HG03565 (cell line): ENCODE results near the gene F8A1.
A peak's percentile ranks its signal among the peaks of the same experiment; 100 is the strongest.
"Not testable (repeated sequence)": the region's sequence is repeated elsewhere in the genome, so short reads cannot be mapped to it uniquely, and the experiment has no call there.

Source experiments
- ATAC-seq: cut with Tn5 transposase; IDR thresholded peaks from one replicate; pipeline ENCODE4 v1.9.1; 2021; ENCODE audit warnings: mild to moderate bottlenecking, moderate library complexity; ENCODE audit not compliant: unreplicated experiment

The F8A1 gene

GRCh38 chrX:154886069-154886788 is at the start of gene F8A1:
Gene F8A1 (plus strand): TSS chrX:154886355. CDS start chrX:154886375, 20 bp downstream.
- peak; percentile 56 for ATAC-seq

- ATAC-seq: no peak
These were observed 45.3 kb upstream of the F8A1 start for GRCh38 chrX:154840856-154841255.

- no peak for ATAC-seq
These were observed 35.1 kb upstream of the F8A1 start for GRCh38 chrX:154850957-154851611.

GRCh38 chrX:154855256-154855655 is 30.9 kb upstream of the F8A1 start:
- no peak for ATAC-seq

- ATAC-seq: not testable (repeated sequence)
These were observed 17.6 kb upstream of the F8A1 start for GRCh38 chrX:154868522-154868921.

- ATAC-seq: no peak
These were observed 12.8 kb upstream of the F8A1 start for GRCh38 chrX:154873329-154873728.

GRCh38 chrX:154884069-154884468 is 2.1 kb upstream of the F8A1 start:
- not testable (repeated sequence) for ATAC-seq

- not testable (repeated sequence) for ATAC-seq
These were observed 1.1 kb upstream of the F8A1 start for GRCh38 chrX:154885057-154885456.

GRCh38 chrX:154885549-154885948 is 606 bp upstream of the F8A1 start:
- ATAC-seq: not testable (repeated sequence)

- ATAC-seq: peak; percentile 37
These were observed 650 bp downstream of the F8A1 start for GRCh38 chrX:154886789-154887221.

GRCh38 chrX:154890990-154891639 is 5.0 kb downstream of the F8A1 start:
- ATAC-seq: no peak

- no peak for ATAC-seq
These were observed 6.1 kb downstream of the F8A1 start for GRCh38 chrX:154892296-154892695.

- ATAC-seq: no peak
These were observed 14.2 kb downstream of the F8A1 start for GRCh38 chrX:154900323-154900722.

- ATAC-seq: no peak
These were observed 16.3 kb downstream of the F8A1 start for GRCh38 chrX:154902408-154902807.

GRCh38 chrX:154908821-154909220 is 22.7 kb downstream of the F8A1 start:
- ATAC-seq: no peak

- ATAC-seq: not testable (repeated sequence)
These were observed 23.9 kb downstream of the F8A1 start for GRCh38 chrX:154910048-154910447.

- ATAC-seq: not testable (repeated sequence)
These were observed 24.4 kb downstream of the F8A1 start for GRCh38 chrX:154910528-154910927.

GRCh38 chrX:154914052-154914451 is 27.9 kb downstream of the F8A1 start:
- ATAC-seq: no peak

- no peak for ATAC-seq
These were observed 31.9 kb downstream of the F8A1 start for GRCh38 chrX:154918060-154918483.

GRCh38 chrX:154924771-154925170 is 38.6 kb downstream of the F8A1 start:
- not testable (repeated sequence) for ATAC-seq
